ENCODE data around the gene MOXD1.

Gene MOXD1

GRCh38 chr6:132400883-132401617 lies at the start of gene MOXD1:
Gene MOXD1 (minus strand): TSS chr6:132401475. CDS start chr6:132401426, 49 bp downstream.
- DNase-seq, result peak; percentile 86

- no peak for DNase-seq
These were observed 45.6 kb upstream of the MOXD1 start for GRCh38 chr6:132446855-132447241.

GRCh38 chr6:132446141-132446854 lies 45.0 kb upstream of the MOXD1 start:
- DNase-seq, result no peak

- DNase-seq, result no peak
These were observed 44.1 kb upstream of the MOXD1 start for GRCh38 chr6:132445201-132445951.

- DNase-seq, result no peak
These were observed 41.9 kb upstream of the MOXD1 start for GRCh38 chr6:132443206-132443605.

DNA sequence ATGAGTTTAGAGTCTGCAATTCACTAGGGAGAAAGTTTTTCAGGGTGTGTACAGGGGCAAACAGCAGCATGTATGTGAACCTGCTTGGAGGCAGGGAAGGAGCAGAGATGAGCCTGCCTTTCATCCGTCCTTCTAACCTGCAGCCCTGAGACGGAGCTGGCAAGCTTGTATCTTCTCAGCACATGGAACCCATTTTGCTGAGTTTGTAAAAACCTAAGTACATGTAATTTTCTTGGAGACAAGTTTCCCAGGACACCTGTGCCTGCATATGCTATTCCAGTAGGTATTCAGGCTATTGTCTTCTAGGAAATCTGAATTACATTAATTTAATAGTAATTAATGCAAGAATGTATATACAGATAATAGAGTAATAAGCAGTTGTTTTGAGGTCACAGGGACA lies 28.8 kb upstream of the MOXD1 start:
- DNase-seq, result no peak

DNA sequence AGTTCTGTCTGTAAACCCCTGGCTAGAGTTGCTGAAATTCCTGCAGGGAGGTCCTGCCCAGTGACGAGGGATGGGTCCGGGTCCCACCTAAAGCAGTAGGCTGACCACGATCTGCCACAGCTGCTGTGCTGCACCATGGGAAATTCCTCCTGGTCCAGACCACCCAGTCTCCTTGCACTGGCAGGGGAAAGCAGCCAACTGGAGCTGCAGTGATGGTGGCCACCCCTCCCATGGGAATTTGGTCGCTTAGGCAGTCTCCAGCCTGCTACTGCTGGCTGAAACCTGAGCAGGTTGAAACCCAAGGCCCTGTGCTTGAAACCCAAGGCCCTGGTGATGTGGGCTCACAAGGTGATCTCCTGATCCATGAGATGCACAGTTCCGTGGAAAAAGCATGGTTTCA lies 23.9 kb upstream of the MOXD1 start:
- DNase-seq, result no peak

GRCh38 chr6:132423839-132424238 lies 22.6 kb upstream of the MOXD1 start:
- DNase-seq, result no peak

DNA sequence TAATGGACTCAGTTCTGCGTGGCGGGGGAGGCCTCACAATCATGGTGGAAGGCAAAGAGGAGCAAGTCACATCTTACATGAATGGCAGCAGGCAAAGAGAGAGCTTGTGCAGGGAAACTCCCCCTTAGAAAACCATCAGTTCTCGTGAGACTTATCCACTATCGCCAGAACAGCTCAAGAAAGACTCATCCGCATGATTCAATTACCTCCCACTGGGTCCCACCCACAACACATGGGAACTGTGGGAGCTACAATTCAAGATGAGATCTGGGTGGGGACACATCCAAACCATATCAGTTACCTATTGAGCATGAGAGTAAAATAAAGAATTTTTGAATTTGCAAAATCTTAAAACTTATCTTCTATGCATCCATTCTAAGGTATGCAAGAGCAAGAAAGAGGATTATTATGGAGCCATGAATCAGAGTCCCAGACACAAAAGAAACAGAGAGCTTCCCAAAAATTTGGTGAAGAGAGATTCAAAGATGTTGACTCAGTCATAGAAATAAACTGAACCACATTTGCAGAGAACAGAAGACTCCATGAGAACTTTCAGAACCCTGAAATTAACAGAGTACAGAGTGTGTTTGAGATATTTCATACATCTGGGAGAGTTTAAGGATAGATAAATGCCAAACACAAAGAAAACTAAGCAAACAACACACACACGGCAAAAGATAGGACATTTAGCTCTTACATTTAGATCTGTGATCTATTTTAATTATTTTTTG lies 17.1 kb upstream of the MOXD1 start:
- no peak for DNase-seq

DNA sequence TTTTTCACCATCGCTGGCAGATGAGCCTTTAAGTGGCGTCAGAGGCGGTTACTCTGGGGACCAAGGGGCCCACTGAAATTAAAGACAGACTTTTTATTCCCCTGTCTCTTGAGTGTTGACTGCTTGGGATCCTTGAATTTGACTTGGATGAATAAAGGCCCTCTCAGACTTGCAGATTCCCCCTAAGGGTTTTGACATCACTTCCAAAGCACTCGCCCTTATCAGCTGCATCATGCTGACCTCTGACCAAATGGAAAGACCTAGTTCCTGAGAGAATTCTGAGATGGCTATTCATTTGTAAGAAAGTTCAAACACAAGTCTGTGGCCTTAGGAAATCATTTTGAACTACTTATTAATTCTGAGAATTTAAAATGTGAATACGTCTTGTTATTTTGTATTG lies 13.5 kb upstream of the MOXD1 start:
- DNase-seq, result no peak

DNA sequence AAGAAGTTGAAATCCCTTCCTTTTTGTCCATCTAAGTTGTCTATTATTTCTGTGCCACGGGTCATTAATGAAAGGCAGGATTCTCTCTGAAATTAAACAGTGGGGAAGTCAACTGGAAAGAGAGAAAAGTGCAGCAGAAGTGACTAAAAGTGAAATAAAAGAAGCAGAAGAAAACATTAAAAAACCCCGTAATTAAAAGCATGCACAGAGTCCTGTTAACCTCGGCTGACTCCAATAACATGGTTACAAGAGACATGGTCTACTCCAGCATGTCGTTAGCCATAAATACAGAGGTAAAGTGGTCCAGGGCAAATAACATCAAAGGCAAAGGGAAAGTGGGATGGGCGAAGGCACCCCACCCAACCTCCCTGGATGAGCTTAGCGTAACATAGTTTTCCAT lies 13.0 kb upstream of the MOXD1 start:
- no peak for DNase-seq

DNA sequence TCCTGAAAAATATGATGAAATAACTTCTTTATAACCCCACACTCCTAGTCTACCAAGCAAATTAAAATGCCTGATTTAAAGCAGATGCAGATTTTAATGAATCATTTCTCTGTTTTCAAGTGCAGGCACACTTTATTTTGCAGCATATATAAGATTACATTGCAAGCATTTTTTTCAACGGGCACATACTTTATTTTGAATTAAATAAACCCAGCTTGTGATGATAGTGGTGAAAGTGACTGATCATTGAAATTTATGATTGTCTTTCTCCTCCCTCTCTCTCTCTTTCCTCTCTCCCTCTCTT lies 12.2 kb upstream of the MOXD1 start:
- no peak for DNase-seq

- no peak for DNase-seq
These were observed 11.6 kb upstream of the MOXD1 start for GRCh38 chr6:132412656-132413498.

DNA sequence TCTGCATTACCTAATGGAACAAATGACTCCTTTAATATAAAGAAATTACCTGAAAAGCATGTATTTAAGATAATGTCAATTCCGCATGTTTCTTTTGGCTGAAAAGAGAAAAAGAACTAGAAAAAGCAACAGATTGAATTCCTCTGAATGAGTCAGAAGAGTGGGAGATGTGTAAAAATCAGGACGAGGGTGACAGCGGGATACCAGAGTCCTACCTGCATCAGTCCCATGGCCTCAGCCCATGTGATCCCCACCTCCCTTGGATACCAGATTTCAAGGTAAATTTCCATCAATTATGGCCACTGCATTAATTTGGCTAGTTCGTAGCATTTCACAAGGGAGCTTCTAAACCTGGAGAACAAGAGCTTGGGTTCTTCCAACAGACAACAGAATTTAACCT lies 10.0 kb upstream of the MOXD1 start:
- DNase-seq, result no peak

DNA sequence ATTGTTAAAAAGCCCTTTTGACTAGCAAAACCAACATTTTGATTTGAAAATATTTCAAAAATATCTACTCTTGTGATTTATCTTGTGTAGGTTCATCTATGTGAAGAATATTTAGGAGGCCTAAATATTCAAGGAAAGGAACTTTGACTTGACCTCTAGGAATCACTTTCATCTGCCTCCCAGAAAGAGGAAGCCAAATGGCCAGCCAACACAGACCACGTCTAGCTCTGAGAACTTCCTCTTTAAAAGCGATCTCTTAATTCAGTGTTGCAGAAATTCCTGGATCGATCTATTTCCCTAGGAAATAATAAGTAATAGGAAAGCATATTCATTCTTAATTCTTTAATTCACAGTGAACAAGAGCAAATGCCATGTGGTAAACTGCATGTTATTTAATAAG lies 9.6 kb upstream of the MOXD1 start:
- DNase-seq, result no peak

DNA sequence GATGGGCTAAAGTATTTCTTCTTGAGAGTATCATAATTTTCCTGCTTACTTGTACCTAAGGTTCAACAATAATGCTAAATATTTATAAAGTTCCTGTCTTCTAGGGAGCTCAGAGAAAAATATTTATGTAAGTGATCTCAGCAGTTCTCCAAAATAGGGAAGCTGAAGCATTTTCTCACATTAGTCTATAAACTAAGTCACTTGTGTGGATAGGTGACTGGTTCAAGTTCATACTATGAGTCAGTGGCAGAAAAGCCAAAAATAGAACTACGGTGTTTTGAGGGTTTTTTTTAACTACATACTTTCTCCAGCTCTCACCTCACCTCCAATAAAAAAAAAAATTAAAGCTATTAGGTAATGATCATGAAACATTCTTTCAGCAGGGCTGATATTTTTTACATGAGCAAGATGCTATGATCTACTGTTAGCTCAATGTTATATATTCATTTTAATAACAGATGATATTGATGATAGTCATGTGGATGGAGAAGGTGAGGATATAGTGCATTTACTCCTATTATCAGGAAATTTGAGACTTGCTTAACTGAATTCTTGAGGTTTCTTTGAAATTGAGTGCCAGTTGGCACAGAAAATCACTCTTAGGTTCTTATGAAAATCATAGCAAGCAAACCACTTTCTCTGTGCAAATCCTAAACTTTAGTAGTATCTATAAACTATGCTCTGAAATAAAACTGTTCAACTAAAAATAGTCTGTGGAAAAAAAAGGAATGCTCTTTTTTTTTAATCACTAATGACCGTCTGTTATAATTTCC lies 4.1 kb upstream of the MOXD1 start:
- DNase-seq, result no peak

- DNase-seq, result no peak
These were observed 3.5 kb upstream of the MOXD1 start for GRCh38 chr6:132404736-132405135.

DNA sequence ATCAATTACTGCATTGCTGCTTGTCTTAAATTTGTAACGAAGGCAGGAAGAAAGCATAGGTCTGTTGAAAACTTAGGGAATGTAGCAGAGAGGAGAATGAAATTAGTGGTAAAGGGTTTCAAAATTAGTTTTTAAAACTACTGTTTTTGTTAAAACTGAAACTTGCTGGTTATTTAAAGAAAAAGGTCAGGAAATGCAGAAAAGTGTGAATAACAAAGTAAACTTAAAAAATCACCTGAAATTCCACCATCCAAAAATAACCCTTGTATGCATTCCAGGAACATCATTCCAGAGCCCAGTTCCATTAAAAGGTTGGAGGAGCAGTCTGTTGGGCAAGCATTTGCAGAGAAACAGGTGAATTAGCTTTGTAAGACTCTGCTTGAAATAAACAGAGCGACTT lies 3.1 kb upstream of the MOXD1 start:
- DNase-seq, result no peak

DNA sequence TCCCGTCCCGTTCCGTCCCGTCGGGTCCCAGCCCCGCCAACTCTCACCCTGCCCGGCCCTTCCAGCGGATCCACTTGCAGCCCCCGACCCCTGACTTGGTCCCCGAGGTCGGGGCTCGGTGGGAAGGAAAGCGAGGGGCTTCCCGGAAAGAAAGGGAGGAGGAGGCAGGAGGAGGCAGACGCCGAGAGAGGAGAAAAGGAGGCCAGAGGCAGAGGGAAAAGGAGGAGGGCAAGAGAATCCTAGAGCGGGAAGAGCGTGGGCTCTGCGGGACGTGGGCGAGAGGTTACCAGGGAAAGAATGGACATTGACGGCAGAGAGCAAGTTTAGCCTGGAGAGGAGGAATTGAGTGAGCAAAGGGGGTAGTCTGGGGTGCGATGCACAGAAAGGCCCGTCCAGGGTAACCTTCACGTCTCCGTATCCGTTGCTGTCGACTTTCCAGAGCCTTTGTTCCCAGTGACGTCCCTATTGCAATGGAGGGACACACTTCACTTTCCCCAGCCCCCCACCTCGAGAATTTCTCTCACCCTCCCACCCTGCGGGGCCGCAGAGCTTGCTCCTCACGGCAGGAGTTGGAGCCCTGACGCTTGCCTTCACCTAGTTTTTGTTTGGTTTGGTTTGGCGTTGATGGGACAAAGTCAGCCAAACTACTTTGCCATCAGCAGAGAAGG lies 477 bp upstream of the MOXD1 start:
- DNase-seq, result peak; percentile 24

DNA sequence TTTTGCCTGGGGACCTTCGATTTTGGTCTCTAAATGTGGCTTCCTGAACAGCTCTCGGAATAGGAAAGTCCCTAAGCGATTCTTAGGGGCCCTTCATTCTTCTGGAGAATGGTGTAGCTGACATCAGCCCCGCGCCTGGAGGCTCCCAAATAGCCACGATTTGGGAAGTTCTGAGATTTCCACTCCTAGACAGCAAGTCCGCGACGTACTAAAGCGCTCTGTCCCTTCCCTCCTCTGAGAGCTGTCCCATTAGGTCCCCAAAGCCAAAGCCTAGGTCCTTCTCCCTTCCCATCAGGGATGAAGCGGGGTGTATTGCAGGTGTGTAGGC lies 756 bp downstream of the MOXD1 start:
- no peak for DNase-seq

- no peak for DNase-seq
These were observed 1.8 kb downstream of the MOXD1 start for GRCh38 chr6:132399376-132400074.

Data from 8988T (cell line).